NCI-H1105 (cell line): ENCODE results near the gene TXK.
A peak's percentile ranks its signal among the peaks of the same experiment; 100 is the strongest.

ENCODE experiments used
- DNase-seq: peaks from one replicate; lab custom pipeline; 2025; lab: John Stamatoyannopoulos, UW

The TXK gene

DNA sequence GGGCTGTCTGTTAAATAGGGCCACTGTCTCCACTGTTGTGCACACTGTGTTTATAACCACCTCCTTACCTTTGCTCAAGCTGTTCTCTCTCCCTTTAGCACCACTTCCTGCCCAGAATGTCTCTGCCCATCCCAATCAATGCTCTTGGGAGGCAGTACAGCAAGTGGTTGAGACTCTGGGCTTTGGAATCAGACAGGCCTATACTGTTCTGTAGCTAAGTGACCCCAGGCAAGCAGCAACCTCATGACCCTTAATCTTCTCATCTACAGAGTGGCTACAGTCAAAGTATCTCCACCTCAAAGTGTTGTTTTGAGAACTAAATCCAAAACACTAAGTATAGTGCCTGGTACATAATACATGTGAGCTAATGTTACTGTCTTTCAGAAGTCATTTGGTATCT is 3.8 kb upstream of the TXK start:
- DNase-seq, result no peak

DNA sequence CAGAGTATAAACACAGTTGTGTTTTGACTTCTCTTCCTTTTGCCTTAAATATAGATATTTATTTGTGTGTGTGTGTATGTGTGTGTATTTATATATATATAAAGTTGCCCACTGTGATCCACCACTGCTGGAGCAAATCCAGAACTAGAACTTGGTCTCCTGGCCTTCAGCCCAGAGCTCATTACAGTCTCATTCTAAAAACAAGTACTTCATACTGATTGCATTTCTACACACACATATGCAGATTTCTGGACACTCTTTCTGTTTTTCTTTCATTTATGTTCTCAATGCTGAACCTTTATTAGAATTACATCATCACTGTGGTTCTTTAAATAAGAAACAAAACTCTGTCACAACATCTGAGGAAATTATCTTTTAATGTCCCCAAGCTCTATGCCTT is 381 bp downstream of the TXK start:
- DNase-seq, result no peak

DNA sequence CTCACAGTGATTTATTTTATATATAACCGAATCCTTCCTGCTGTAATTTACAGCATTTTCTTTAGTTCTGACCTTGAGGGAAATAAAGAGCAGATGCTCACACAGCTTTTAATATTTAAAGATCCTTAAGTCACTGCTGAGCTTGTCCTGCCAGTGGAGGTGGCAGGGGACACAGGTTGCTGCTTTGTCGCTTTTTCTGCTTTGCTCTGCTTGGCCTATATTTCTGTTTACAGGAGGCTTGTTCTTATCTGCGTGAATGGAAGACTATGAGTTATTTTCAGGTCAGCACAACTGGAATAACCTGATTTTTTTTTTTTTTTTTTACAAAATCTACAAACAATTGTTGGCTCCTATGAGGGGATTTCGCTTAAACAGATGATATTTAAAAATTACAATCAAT is 2.3 kb downstream of the TXK start:
- DNase-seq, result no peak

DNA sequence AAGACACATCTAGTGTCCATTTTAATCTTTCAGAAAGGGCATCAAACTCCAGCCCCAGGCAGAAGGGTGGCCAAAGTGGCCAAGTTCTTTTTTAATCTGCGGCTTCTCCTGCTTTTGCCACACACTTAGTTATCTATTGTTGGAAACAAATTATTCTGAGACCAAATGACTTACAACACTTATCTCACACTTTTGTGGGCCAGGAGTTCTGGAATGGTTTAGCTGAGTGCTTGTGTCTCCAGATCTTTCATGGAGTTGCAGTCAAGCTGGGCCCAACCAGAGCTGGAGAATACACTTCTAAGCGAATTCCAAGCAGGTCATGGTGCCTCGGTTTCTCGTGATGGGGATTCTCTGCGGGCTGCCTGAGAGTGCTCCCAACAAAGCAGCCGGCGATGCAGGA is 4.0 kb downstream of the TXK start:
- DNase-seq, result no peak

DNA sequence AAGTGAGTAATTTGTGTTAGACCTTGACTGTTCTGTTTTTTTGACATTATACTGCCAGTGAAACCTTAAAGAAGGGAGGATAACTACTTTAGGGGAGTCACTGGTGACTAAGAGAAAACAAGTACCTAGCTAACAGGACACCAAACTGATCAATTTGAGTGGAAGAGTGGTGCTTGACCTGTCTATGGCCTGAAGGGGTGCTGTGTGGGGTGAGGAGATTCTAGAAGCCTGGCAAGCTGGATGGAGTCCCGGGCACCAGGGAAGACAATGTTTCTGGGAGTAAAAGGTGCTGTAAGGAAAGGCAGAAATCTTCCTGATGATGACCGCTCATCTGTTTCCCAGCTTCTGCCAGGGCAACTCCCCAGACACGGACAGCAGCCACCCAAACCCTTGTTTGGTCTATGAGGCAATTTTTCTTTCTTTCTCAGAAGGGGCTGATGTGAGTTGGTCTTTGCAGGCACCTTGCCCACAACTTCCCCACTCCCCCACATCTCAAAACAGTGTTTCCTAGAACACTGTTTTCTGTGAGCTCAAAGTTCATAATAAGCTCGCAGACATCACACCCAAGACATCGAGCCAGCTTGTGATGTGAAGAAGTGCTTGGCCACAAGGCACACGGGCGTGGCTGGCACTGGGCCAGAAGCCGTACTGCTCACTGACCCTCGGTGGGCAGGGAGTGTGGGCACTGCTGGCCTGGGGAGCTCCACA is 4.6 kb downstream of the TXK start:
- no peak for DNase-seq

DNA sequence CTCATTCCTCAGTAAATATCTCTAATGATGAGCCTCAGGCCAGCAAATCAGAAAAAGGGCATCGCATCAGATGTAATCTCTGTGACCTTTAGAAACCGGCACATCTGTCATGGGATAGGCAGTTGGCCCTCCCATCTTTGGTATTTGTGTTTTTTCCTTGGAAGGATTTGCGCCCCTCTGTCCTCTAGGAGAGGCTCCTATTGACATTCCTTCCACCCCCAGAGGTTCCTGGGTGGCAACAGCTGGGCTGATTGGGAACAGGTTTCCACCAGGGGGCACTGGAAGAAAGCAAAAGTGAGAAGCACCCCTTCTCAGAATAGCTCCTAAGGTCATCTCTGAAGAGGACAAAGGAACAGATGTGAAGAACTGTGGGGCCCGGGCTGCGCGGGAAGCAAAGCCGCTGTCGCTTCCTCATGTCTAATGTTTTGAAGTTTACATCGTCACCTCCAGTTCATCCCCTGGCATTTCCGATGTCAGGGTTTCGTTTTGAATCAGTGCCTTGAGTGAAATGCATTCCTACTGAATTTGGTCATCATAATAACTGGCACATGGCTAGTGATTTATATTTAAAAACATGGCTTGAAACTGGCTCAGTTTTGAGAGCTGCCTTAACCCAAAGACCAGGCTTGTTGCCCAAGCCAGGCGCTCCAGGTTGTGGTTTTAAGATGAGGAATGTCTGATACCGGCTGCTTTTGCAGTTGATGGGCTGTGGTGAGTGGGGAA is 6.2 kb downstream of the TXK start:
- no peak for DNase-seq

DNA sequence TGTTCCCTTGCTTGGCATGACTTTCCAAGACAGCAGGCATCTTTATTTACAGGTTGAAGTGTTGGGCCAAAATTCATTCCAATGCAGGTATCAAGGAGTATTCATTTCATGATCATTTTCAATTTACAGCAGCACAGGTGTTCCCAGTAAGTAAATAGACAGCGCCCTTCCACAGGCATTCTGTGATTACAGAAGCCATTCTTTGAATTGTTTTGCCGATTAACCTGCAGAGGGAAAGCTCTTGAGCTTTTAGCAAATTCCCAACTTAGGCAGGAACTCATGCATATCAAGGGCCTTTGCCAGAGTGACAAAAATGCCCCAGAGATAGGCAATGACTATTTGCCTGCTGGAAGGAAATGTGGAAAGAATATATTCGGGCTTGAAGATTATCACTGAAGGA is 6.8 kb downstream of the TXK start:
- no peak for DNase-seq

DNA sequence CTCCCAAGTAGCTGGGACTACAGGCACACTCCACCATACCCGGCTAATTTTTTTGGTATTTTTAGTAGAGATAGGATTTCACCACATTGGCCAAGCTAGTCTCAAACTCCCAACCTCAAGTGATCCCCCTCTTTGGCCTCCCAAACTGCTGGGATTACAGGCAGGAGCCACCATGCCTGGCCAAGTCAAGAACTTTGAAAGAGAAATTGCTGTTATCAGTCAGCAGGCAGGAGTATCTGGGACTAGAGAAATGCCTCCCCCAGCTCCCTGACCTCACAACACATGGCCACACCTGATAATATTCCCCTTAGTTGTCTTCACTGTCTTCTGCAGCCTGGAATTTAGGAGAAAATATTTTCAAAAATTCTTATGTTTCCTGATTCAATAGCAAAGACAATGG is 7.4 kb downstream of the TXK start:
- DNase-seq, result no peak

DNA sequence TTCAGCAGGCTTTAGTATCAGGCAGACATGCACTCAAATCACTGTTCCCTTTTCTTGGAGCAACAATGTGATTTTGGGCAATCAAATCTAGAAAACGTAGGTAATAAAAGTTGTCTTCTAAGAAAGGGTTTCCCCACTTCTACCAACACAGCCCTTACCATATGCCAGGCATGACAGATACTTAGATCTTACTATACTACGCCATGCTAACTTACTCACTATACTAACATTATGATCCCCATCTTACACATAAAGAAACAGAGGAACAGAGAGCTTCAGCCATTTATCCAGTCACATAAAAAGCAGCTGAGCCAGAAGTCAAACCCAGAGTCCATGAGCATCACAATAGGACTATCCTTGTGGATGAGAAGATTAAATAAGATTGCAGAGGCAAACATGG is 9.2 kb downstream of the TXK start:
- DNase-seq, result no peak

DNA sequence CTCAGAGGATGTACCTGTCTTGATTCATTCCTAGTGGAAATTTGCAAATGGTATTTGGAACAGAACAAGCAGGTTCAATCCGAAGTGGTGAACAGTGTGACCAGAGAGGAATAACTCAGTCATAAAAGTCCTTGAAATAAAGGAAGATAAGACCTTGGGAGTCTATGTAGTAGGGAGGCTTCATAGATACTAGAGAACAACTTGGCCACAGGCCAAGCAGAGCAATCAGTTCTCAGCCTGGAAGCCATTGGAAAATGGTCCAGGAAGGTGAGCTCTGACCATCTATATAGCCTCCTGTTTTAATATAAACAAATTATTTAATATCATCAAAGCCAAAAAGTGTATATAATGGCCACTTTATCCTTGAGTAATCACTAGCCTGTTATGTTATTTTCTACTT is 11.3 kb downstream of the TXK start:
- DNase-seq, result no peak

DNA sequence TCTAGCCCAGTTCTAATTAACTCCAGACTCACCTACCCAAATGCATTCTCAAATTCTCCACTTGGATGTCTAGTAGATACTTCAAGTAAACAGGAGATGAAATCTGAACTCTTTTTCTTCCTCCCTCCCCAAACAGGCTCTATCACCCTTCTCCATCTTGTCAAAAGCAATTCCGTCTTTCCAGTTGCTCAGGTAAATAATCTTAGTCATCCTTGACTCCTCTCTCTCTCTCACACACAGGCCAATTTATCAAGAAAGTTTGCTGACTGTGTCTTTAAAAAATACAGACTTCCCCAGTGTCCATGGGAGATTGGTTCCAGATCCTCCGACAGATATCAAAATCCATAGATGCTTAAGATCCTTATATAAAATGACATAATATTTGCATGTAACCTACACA is 12.9 kb downstream of the TXK start:
- no peak for DNase-seq

DNA sequence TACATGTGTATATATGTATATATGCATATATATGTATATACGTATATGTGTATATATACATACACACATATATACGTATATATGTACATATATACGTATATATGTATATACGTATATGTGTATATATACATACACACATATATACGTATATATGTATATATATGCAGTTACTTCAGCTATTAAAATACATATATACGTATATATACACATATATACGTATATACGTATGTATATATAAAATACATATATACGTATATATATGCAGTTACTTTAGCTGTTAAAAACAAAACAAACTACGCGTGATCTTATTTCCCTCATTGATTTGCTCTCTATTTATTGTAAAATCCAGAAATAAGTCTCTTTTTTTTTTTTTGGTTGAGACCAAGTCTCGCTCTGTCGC is 13.9 kb downstream of the TXK start:
- DNase-seq, result no peak

DNA sequence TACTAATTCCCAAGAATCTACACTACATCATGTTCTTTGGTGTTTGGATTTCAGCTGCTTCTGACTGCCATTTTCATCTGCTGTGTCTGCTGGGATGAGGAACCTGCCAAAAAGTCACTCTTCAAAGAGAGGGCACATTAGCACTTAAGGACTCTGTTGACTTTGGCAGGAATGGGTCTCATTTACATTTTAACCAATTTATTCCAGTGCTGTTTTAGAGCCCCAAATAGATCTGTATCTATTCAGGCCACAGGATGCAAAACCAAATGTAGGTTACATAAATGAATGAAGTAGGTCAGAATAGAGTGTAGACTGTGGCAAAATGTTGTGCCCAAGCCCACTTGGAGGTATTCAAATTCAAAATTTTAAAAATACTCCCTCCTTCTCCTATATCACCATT is 14.4 kb downstream of the TXK start:
- DNase-seq, result peak; percentile 31

DNA sequence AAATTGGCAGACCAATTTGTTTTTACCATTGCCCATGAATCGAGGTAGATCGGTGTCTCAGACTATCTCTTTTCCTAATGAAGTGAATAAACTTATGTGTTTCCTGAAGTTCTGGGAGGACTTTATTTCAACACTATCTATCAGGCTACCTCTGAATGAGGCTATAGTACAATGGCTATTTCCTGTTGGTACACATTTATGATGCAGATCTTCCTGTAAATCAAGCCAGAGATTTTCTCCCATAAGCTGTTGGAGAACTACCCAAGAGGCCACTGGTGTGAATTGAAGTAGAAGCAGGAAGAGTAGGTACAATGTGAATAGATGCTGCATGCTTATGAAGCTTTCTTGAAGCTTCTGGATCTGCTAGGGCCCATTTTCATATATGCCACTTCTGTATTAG is 16.0 kb downstream of the TXK start:
- no peak for DNase-seq

DNA sequence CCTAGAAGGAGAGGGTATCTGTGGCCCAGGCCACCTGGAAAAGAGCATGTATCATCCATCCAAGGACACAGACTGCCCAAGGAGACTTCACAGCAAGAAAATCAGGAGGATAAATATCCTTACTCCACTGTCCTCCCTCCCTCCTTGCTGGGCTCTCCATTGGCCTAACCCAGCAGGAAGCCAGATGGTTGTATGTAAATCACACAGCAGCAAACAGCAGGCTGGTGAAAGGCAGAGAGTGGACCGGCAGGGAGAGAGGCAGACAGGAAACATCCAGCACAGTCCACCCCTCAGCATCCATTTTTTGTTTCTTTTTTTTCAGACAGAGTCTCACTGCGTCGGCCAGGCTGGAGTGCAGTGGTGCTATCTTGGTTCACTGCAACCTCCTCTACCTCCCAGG is 17.5 kb downstream of the TXK start:
- DNase-seq, result no peak

DNA sequence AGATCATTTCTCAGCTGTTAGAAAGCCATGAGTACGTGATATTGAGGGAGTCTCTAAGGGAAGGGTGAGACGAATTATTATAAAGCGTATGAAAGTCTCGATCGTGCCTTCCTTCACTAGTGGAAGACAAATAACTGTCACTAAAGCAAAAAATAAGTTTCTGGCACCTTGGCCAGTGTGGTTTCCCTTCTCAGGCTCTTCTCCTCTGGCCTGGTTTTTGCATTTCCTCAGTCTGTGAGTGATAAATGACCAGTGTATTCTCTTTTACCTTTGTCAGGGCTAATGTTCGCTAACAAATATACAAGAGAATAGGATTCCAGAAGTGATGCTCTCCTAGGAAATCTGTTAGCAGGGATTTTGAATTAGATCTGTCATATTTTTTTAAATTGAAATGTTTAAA is 19.6 kb downstream of the TXK start:
- DNase-seq, result no peak

DNA sequence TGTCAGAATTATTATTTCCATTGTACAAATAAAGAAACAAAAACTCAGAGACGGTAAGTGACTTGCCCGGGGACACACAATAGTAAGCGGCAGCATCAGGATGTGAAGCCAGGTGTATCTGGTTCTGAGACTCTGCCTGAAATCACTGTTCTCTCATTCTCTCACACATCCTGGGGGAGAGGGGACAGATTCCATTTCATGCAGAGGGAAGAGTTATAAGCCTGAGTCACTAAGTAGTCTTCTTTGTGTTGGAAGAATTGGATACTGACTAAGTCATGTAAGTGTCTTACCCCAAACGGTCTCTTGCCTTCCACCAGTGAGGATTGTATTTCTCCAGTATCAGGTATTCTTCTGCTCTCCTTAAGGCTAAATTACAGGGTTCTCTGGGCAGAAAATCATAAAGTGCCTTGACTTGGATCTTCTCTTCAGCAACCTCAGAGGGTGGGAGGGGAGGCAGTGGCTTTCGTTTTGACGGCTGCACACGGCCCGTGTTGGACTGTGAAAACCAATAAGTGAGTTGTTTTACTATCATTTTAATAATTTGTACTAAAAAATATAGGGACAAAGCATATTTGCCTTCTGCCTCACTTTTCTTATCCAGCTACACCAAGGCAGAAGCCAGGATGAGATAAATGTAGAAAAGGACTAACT is 21.9 kb downstream of the TXK start:
- no peak for DNase-seq

DNA sequence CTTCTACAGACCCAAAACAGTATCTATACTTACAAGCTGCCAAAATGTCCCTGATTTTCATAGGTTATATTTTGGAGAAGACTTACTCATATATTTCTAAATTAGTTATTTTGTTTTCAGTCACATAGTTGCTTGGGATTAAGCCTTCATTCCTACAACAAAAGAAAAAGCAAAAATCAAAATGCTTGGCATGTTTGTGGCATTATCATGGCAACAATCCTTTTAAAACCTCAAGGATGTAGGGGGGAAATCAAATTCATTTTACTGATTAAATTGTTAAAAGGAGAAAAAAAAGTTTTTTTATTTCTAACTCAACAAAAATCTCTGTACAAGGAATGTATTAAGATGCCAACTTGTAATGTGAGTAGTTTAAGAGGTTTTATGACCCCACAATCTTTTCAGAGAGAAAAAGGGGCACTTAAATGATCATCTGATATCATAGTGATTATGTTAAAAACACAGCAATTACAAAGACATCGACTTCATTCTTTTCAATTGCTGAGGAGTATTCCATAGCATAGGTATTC is 23.5 kb downstream of the TXK start:
- DNase-seq, result no peak

DNA sequence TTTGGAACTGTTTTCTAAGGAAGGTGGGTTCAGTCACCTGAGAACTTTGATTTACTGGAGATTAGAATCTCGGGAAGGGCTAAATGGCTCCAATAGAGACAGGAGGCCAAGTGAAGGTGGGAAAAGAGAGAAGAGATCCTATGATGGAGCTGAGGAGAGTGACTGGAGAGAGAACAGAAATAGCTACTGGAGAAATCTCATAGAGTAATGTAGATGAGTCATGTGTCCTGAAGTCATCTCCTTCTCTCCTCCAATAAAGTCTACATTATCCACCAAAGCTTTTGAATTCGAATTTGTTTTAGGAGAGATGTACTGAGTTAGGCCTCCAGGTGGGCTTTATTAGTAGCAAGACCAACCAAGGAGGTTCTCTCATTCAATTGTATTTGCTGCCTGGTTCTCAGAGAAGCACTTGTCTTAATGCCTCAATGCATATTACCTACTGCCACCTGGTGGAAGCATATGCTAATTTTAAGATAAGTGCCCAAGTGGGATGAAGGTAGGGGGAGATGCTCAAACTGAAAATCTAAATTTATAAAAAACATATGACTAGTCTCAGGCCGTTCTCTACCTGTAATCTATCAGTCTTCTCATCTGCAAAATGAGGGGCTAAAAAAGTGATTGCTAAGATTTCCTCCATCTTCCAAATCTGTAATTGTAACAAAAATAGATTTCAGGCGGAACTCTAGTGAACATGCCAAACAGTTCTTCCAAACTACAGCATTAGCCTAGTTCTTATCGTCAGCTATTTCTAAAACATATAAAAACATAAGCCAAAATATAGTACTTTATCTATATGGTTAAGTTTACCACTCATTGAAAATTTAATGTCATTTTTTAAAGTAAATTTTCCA is 24.4 kb downstream of the TXK start:
- peak; percentile 24 for DNase-seq

DNA sequence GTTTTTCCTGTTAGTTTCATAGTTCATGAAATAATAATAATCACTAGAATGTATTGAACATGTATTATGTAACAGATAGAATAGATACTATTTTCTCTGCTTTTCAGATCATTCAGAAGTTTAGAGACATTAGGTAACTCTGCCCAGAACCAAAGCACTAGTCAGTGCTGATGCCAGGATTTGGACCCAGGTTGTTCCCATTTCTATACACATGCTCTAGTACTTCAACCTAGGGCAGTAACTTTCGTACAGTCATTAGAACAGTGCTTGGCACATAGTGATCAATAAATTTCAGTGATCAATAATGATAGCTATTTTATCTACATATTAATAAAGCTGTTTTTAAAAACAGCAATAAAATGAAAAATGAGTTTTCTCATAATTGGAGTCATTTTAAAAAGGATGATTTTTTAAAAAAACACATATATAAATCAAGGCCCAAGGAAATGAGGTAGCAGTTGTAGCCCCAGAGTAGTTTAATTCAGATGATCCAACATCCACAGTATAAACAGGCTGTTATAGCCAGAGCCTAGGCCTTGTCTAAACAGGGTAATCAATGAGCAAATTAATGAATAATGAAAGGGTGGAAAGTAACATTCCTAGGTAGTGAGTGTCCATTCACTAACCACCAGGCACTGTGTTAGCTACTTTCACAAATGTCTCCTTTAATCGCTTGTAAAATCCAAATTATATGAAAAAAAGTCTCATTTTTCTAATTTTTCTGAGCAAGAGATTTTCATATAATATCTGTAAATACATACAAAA is 25.6 kb downstream of the TXK start:
- DNase-seq, result no peak

DNA sequence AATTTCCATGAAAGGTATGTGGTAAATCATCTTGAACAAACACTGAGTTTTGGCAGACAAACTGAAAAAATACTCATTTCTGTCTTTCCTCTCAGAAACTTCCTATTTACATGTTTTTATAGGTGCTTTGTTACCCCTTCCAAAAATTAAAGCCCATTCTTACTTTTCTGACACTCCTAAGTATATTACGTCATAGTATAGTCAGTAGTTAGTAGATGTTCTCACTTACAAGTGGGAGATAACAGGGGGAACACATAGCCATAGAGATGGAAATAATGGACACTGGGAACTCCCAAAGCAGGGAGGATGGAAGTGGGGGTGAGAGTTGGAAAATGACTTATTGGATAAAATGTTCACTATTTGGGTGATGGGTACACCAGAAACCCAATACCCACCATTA is 28.8 kb downstream of the TXK start:
- DNase-seq, result no peak
